Measurements from ENCODE around the gene UBA5. TPM values are rescaled to one million over a fixed set of nuclear protein-coding genes. Genes with fewer than 3 reads are reported as not detected.

Gene UBA5
- total and polyA plus RNA-seq, 9 of the 15 experiments (the other 6 are each of a cell fraction or from before 2014, with no cell fraction given) = 8.1 to 71.1 (median 29.4) TPM

GRCh38 chr3:132622761-132623160, 37.4 kb upstream of the UBA5 start:
- Histone ChIP-seq H3K27ac (ENCODE audit: extremely low read depth, low read depth, low read length) (no peak overlapping the region), H3K9me1 (ENCODE audit: control insufficient read depth, insufficient read depth, low read length) (no peaks in the 10 kb centered on the region), H3K4me1 (replicated peaks in 1 of 2; ENCODE audit: control insufficient read depth in 2 of 2, insufficient read depth in 2 of 2, low read length in 2 of 2) (no peaks in the 10 kb centered on the region), H3K79me2 (ENCODE audit: control insufficient read depth, insufficient read depth, low read length) (no peaks in the 10 kb centered on the region), H3K36me3 (ENCODE audit: control insufficient read depth, insufficient read depth, low read length) (no peaks in the 10 kb centered on the region), H2AFZ (ENCODE audit: low read depth, low read length) (no peak overlapping the region), H3K9ac (ENCODE audit: insufficient read depth in 1 of 2, low read depth in 2 of 2, low read length in 2 of 2) (no peak overlapping the region), H3K27me3 (ENCODE audit: control insufficient read depth in 2 of 2, insufficient read depth in 2 of 2, low read length in 2 of 2) (no peaks in the 10 kb centered on the region), H4K20me1 (replicated peaks; ENCODE audit: control insufficient read depth, insufficient read depth, low read length) (no peaks in the 10 kb centered on the region), H3K4me3 (no peak overlapping the region), H3K9me3 (replicated peaks; ENCODE audit: control insufficient read depth, insufficient read depth, low read depth, low read length) (no peaks in the 10 kb centered on the region), H3K4me2 (ENCODE audit: insufficient read depth, low read length) (no peak overlapping the region)
- no peak for DNase-seq (ENCODE audit: extremely low read depth in 1 of 4, low spot score in 3 of 4)
- TF ChIP-seq PRMT5 (CRISPR knock-in tag; IDR thresholded peaks at IDR 0.05) (no peak), DLX4 (CRISPR knock-in tag; IDR thresholded peaks at IDR 0.05) (no peak), ARID1B (IDR thresholded peaks at IDR 0.05) (no peak), GTF3C2 (IDR thresholded peaks at IDR 0.05; ENCODE audit: borderline replicate concordance, extremely low read depth, insufficient read length) (no peak), HINFP (tag; conservative IDR thresholded peaks at IDR 0.05; ENCODE audit: low read depth) (no peak), MAZ (CRISPR knock-in tag; conservative IDR thresholded peaks at IDR 0.05 in 1 of 2, IDR thresholded peaks at IDR 0.05 in 1 of 2) (no peak), GTF2A2 (tag; IDR thresholded peaks at IDR 0.05) (no peak), RBM14 (IDR thresholded peaks at IDR 0.05; ENCODE audit: borderline replicate concordance, insufficient read depth, low read depth, low read length) (no peak), ZNF165 (CRISPR knock-in tag; IDR thresholded peaks at IDR 0.05; ENCODE audit: borderline replicate concordance) (no peak), ZNF23 (CRISPR knock-in tag; IDR thresholded peaks at IDR 0.05) (no peak), LCOR (CRISPR knock-in tag; IDR thresholded peaks at IDR 0.05) (no peak), GTF2F1 (IDR thresholded peaks at IDR 0.05; ENCODE audit: low read depth, low read length) (no peak), IFI16 (CRISPR knock-in tag; IDR thresholded peaks at IDR 0.05) (no peak), ZC3H4 (CRISPR knock-in tag; IDR thresholded peaks at IDR 0.05; ENCODE audit: borderline replicate concordance) (no peak), NRF1 (conservative IDR thresholded peaks at IDR 0.05 in 1 of 2, IDR thresholded peaks at IDR 0.05 in 1 of 2) (no peak), FOXJ3 (CRISPR knock-in tag; IDR thresholded peaks at IDR 0.05) (no peak), ETV5 (CRISPR knock-in tag; IDR thresholded peaks at IDR 0.05; ENCODE audit: low read depth) (no peak), ZBTB8A (IDR thresholded peaks at IDR 0.05; ENCODE audit: partially characterized antibody) (no peak), HMG20B (CRISPR knock-in tag; IDR thresholded peaks at IDR 0.05) (no peak)
- intact Hi-C loops (cut with micrococcal nuclease) (no loop called here), in situ Hi-C loops (cut with MboI) (no loop called here)
- ATAC-seq = no peak
- no TSS peak for BruUV-seq (replicated peaks)
- no peak for FAIRE-seq
- ChIA-PET POLR2A (no interaction called here), CTCF (ENCODE audit: low intra/inter-chr PET ratio) (no interaction called here)
- WGBS (ENCODE audit: insufficient coverage, low coverage, missing lambda C conversion rate) = 100% methylated on average over 1 of the region's 1 CpG

Data from K562 (cell line).